HepG2 (cell line): ENCODE measurements around the gene MTHFD2L. TPM values are rescaled to one million over a fixed set of nuclear protein-coding genes. Genes with fewer than 3 reads are reported as not detected.

Experiments used
- ATAC-seq: fragments of 200-7000 bp; cut with Tn5 transposase; 3 replicates; pipeline ENCODE4 v1.9.1; 2020; ENCODE audit warnings: mild to moderate bottlenecking, moderate library complexity
- BruUV-seq: library from RNA; stranded (reverse); fragments of 400-500 nt; replicated peaks from 2 replicates; lab custom pipeline; 2021; lab: Mats Ljungman, UMichigan
- CTCF ChIA-PET: fragments of 300-600 bp; formaldehyde crosslinking; extraction: SDS; loops from one replicate; lab custom pipeline; 2021; ENCODE audit warnings: low total read pairs, inconsistent platforms, low intra/inter-chr PET ratio; lab: Yijun Ruan, JAX
- POLR2A ChIA-PET: fragments of 350-600 bp; sonication (Branson Sonifier 250); formaldehyde crosslinking; loops from one replicate; lab custom pipeline; 2020; ENCODE audit warnings: antibody characterized with exemption, inconsistent platforms; lab: Yijun Ruan, JAX
- DNase-seq: peaks from one replicate; pipeline ENCODE4 v3.0.0-alpha.2; 2015; ENCODE audit warnings: low spot score
- FAIRE-seq: peaks from 3 replicates; lab custom pipeline; 2011; peaks lifted over from hg19 to GRCh38; lab: Jason Lieb, UNC
- H2AFZ ChIP-seq: one replicate; pipeline ENCODE4 v1.6.1; 2011; ENCODE audit warnings: low read length, inconsistent platforms
- H3K27ac ChIP-seq: fragments of 300-600 bp; 3 replicates; pipeline ENCODE4 v1.8.0; 2011; ENCODE audit warnings: mixed run types, mild to moderate bottlenecking, mixed read lengths, low read length, inconsistent platforms; ENCODE audit not compliant: insufficient read depth; ENCODE audit errors: extremely low read length
- H3K27me3 ChIP-seq, 2 experiments: fragments of 200-600 bp in 1 of 2; 2 replicates in 1 of 2; 3 replicates in 1 of 2; pipeline versions ENCODE4 v1.6.0 to v1.8.0; 2011; ENCODE audit warnings: low read length in 2 of 2, mild to moderate bottlenecking in 2 of 2, moderate library complexity in 2 of 2, inconsistent platforms in 1 of 2; ENCODE audit not compliant: insufficient read depth in 2 of 2, control insufficient read depth in 1 of 2
- H3K36me3 ChIP-seq, 2 experiments: fragments of 200-600 bp in 1 of 2; replicated peaks in 1 of 2; 2 replicates in 1 of 2; 3 replicates in 1 of 2; pipeline versions ENCODE4 v1.5.1 to v1.8.0; 2011; ENCODE audit warnings: low read length in 2 of 2, inconsistent platforms in 1 of 2; ENCODE audit not compliant: insufficient read depth in 2 of 2, control insufficient read depth in 1 of 2
- H3K4me1 ChIP-seq: 2 replicates; pipeline ENCODE4 v1.5.1; 2012; ENCODE audit warnings: low read length, inconsistent platforms; ENCODE audit not compliant: insufficient read depth
- H3K4me2 ChIP-seq: 2 replicates; pipeline ENCODE4 v1.6.0; 2011; ENCODE audit warnings: low read depth, low read length, inconsistent platforms
- H3K4me3 ChIP-seq, 3 experiments: fragments of 200-600 bp in 1 of 3; sonication (generic), shearing (Covaris generic) in 1 of 3; replicated peaks in 1 of 3; 2 replicates each; pipeline ENCODE4 v1.5.1; 2011 to 2016; ENCODE audit warnings: low read length in 3 of 3, inconsistent platforms in 2 of 3, low read depth in 2 of 3, mild to moderate bottlenecking in 2 of 3, control low read depth in 1 of 3, mixed read lengths in 1 of 3; ENCODE audit not compliant: insufficient read depth in 1 of 3
- H3K79me2 ChIP-seq: one replicate; pipeline ENCODE4 v1.6.1; 2011; ENCODE audit warnings: low read length, inconsistent platforms; ENCODE audit not compliant: insufficient read depth
- H3K9ac ChIP-seq: 2 replicates; pipeline ENCODE4 v1.6.0; 2011; ENCODE audit warnings: mild to moderate bottlenecking, low read depth, low read length, inconsistent platforms; ENCODE audit not compliant: insufficient read depth
- H3K9me3 ChIP-seq: 2 replicates; pipeline ENCODE4 v1.5.1; 2012; ENCODE audit warnings: mild to moderate bottlenecking, low read length
- H4K20me1 ChIP-seq: 2 replicates; pipeline ENCODE4 v1.6.0; 2011; ENCODE audit warnings: inconsistent platforms, mild to moderate bottlenecking, low read length, moderate library complexity; ENCODE audit not compliant: insufficient read depth
- MAF1 ChIP-seq: sonication (generic); formaldehyde crosslinking; IDR thresholded peaks from 2 replicates; pipeline ENCODE4 v1.5.0; 2020; ENCODE audit warnings: missing genetic modification reagents, borderline replicate concordance
- MTA3 ChIP-seq: sonication (generic); formaldehyde crosslinking; IDR thresholded peaks from 2 replicates; pipeline ENCODE4 v1.4.0; 2020; ENCODE audit warnings: missing genetic modification reagents
- POLR2G ChIP-seq: fragments of 200-400 bp; formaldehyde crosslinking; IDR thresholded peaks from 2 replicates; pipeline ENCODE4 v1.6.1; 2018; ENCODE audit warnings: mild to moderate bottlenecking, low read depth, low read length, moderate library complexity
- RFX5 ChIP-seq: IDR thresholded peaks from 2 replicates; pipeline ENCODE4 v1.6.1; 2011; ENCODE audit warnings: low read depth, low read length, improper control_type of control experiment
- SSRP1 ChIP-seq: IDR thresholded peaks from 2 replicates; pipeline ENCODE4 v1.6.1; 2016; ENCODE audit warnings: control low read depth
- TEAD2 ChIP-seq: sonication (generic); formaldehyde crosslinking; IDR thresholded peaks from 2 replicates; pipeline ENCODE4 v1.9.0; 2021; ENCODE audit warnings: missing genetic modification reagents
- THAP11 ChIP-seq: IDR thresholded peaks from 2 replicates; pipeline ENCODE4 v1.6.1; 2016; ENCODE audit warnings: missing biosample characterization, missing genetic modification reagents
- U2AF1 ChIP-seq: fragments of 200-400 bp; formaldehyde crosslinking; optimal IDR thresholded peaks from 2 replicates; pipeline ENCODE3; 2017; ENCODE audit warnings: mild to moderate bottlenecking, low read depth, low read length
- ZBED4 ChIP-seq: sonication (generic); formaldehyde crosslinking; IDR thresholded peaks from 2 replicates; pipeline ENCODE4 v1.4.0; 2020; ENCODE audit warnings: missing genetic modification reagents, borderline replicate concordance
- ZBTB38 ChIP-seq: sonication (generic); formaldehyde crosslinking; IDR thresholded peaks from 2 replicates; pipeline ENCODE4 v1.5.1; 2020; ENCODE audit warnings: mild to moderate bottlenecking, missing genetic modification reagents
- ZNF383 ChIP-seq: sonication (generic); formaldehyde crosslinking; IDR thresholded peaks from 2 replicates; pipeline ENCODE4 v1.4.0; 2020; ENCODE audit warnings: missing genetic modification reagents, mild to moderate bottlenecking, borderline replicate concordance
- ZNF598 ChIP-seq: sonication (generic); formaldehyde crosslinking; IDR thresholded peaks from 2 replicates; pipeline ENCODE4 v1.5.1; 2020; ENCODE audit warnings: mild to moderate bottlenecking, missing genetic modification reagents, borderline replicate concordance
- WGBS: methylation state at CpG from one replicate; pipeline ENCODE4 v1.1.6; 2017; ENCODE audit warnings: low lambda C conversion rate; 5-methylcytosine and 5-hydroxymethylcytosine counted together
- in situ Hi-C: cut with HindIII; loops from 2 replicates; pipeline ENCODE4 v1.10.0; 2017; ENCODE audit warnings: low pct_unique_long_range_greater_than_20kb; ENCODE audit not compliant: extremely low pct_ligation_motif_present
- intact Hi-C: fragments of 100-400 bp; cut with micrococcal nuclease; formaldehyde crosslinking; loops from one replicate; pipeline ENCODE4 v1.10.0; 2022; ENCODE audit not compliant: unreplicated experiment
- polyA plus RNA-seq, 8 experiments: library from polyadenylated mRNA; depleted of rRNA in 3 of 8; stranded (reverse) in 7 of 8; unstranded in 1 of 8; fragments of >200 nt; fragmentation: Illumina TruSeq in 4 of 8; extraction: Trizol in 4 of 8; gene quantifications; 2 replicates each; pipeline versions ENCODE4 v1.2.1 to v1.2.3, GENCODE V29; 2011 to 2016; ENCODE audit warnings: low read depth in 4 of 8, missing spikeins in 1 of 8, mixed read lengths in 1 of 8; ENCODE audit not compliant: insufficient read depth in 1 of 8
- total RNA-seq, 5 experiments: library from RNA; depleted of rRNA; stranded (reverse); fragments of >200 nt; fragmentation: Illumina TruSeq; extraction: Trizol; gene quantifications; 2 replicates each; pipeline ENCODE4 v1.2.3, GENCODE V29; 2016; ENCODE audit warnings: low read depth in 1 of 5

MTHFD2L gene
- total and polyA plus RNA-seq, 2 of the 13 experiments (the other 11 are each of a cell fraction or from before 2014, with no cell fraction given): 10.5 to 14.9 TPM

GRCh38 chr4:74283614-74284013 is 125.7 kb downstream of the MTHFD2L start:
- in situ Hi-C loops: no loop called here

More at GRCh38 chr4:74283614-74284013, 125.7 kb downstream of the MTHFD2L start:
- no peak for TF ChIP-seq MTA3
- no peak for TF ChIP-seq MAF1 (CRISPR knock-in tag)
- no peak for TF ChIP-seq ZNF383 (CRISPR knock-in tag)
- TF ChIP-seq POLR2G: no peak
- TF ChIP-seq TEAD2: no peak
- no peak for TF ChIP-seq SSRP1 (CRISPR knock-in tag)
- TF ChIP-seq THAP11 (CRISPR knock-in tag): no peak
- TF ChIP-seq RFX5: no peak
- no peak for TF ChIP-seq ZBED4 (CRISPR knock-in tag)
- no peak for TF ChIP-seq ZNF598 (CRISPR knock-in tag)
- no peak for TF ChIP-seq U2AF1
- TF ChIP-seq ZBTB38: no peak
- TF ChIP-seq, all 625 proteins: peak for 0
- FAIRE-seq (no peak), DNase-seq (no peak), ATAC-seq (no peak)
- Histone ChIP-seq H3K79me2 (no peaks in the 10 kb centered on the region), H3K4me1 (no peaks in the 10 kb centered on the region), H3K9ac (no peak overlapping the region), H3K4me2 (no peak overlapping the region), H3K9me3 (no peaks in the 10 kb centered on the region), H2AFZ (no peak overlapping the region), H4K20me1 (no peaks in the 10 kb centered on the region), H3K27me3 (no peaks in the 10 kb centered on the region), H3K27ac (no peak overlapping the region), H3K4me3 (no peak overlapping the region), H3K36me3 (no peaks in the 10 kb centered on the region)
- ChIA-PET CTCF (no interaction called here), POLR2A (no interaction called here)
- intact Hi-C loops: no loop called here
- no TSS peak for BruUV-seq
- 30% methylated on average over 2 of the region's 2 CpGs for WGBS
